HG03039 (cell line): ENCODE results near the gene PIP5K1A.
"Not testable (repeated sequence)": the region's sequence is repeated elsewhere in the genome, so short reads cannot be mapped to it uniquely, and the experiment has no call there.

Experiments used
- ATAC-seq: cut with Tn5 transposase; IDR thresholded peaks from one replicate; pipeline ENCODE4 v1.9.1; 2021; ENCODE audit warnings: mild to moderate bottlenecking, moderate library complexity; ENCODE audit not compliant: unreplicated experiment

PIP5K1A gene

DNA sequence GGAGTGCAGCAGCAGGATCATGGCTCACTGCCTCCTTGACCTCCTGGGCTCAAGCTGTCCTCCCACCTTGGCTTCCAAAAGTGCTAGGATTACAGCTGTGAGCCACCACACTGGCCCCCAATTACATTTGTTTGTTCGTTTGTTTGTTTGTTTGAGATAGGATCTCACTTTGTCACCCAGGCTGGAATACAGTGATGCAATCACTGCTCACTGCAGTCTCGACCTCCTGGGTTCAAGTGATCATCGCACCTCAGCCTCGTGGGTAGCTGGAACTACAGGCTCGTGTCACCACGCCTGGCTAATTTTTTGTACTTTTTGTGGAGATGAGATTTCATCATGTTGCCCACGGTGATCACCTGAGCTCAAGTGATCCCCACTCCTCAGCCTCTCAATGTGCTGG lies 6.3 kb upstream of the PIP5K1A start:
- ATAC-seq: no peak

DNA sequence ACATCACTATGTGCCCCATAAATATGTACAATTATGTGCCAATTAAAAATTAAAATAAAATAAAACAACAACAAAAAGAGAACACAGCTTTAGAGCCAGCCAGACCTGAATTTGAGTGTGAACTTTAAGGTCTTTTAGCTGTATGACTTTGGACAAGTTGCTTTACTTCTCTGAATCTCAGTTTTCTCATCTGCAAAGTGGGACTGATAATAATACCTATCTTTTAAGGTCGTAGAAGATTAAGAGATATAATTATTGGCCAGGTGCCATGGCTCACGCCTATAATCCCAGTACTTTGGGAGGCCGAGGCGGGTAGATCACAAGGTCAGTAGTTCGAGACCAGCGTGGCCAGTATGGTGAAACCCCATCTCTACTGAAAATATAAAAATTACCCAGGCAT lies 5.0 kb upstream of the PIP5K1A start:
- no peak for ATAC-seq

DNA sequence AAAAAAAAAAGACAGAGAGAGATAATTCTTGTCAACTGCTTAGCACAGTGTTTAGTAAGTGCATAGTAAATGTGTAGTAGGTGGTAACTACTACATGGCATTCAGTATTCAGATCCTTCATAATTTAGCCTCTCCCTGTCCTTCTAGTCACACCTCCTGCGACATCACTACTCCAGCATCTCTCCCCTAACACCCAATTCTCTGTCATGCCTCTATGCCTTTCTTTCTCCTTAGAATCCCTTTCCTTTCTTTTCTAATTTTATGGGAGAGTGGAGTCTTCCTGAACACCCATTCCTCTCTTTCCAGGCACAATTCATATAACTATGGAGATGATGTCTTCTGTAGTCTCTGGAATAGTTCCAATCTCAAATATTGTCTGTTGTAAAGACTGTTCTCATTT lies 4.5 kb upstream of the PIP5K1A start:
- ATAC-seq: no peak

DNA sequence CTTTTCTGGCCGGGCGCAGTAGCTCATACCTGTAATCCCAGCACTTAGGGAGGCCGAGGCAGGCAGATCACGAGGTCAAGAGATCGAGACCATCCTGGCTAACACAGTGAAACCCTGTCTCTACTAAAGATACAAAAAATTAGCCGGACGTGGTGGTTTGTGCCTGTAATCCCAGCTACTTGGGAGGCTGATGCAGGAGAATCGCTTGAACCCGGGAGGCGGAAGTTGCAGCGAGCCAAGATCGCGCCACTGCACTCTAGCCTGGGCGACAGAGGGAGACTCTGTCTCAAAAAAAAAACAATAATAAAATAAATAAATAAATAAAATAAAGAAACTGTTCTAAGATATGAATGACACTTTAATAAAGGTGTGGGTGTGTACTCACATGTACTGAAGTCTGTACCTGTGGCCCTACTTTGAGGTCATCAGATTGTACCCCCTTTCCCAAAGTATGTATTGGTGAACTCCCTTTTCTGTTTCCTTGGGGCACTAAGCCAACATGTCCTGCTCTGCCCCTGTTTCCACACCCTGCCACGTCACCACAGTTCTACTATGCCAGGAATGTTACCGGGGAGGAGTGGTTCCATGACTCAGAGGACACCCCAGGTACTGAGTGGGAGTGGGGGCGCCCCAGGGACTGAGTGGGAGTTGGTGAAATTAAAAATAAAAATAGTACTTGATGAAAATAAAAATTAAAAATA lies 3.3 kb upstream of the PIP5K1A start:
- ATAC-seq: not testable (repeated sequence)

DNA sequence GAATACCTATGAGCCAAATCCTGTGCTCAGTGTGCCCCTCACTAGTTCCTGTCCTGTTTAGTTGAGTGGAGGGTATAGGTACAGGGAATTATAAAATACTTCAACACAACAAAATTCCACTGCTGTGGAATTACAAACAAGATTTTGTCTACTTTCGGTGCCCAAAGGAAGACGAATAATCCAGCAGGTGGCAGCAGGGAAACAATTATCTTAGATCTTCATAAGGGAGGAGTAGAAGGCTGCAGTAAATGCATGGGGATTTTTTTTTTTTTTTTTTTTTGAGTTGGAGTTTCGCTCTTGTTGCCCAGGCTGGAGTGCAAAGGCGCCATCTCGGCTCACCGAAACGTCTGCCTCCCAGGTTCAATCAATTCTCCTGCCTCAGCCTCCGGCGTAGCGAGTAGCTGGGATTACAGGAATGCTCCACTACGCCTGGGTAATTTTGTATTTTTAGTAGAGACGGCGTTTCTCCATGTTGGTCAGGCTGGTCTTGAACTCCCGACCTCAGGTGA lies 2.0 kb upstream of the PIP5K1A start:
- no peak for ATAC-seq

DNA sequence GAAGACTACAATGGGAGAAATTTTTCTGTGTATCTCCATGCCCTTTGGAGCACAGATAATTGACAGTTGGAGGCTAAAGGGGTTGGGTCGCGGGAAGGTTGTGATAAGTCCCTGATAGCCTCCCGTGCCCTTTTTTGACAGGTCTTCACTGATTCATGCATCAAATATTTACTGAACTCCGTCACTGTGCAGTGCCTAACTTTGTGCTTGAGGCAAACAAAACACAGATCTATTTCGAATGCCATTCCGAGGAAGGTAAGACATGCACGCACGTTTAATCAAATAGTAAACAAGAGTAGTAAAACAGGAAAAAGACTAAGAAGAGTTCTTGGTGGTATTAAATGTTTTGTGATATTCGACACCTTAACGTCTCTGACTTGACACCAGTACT lies 494 bp upstream of the PIP5K1A start:
- no peak for ATAC-seq

DNA sequence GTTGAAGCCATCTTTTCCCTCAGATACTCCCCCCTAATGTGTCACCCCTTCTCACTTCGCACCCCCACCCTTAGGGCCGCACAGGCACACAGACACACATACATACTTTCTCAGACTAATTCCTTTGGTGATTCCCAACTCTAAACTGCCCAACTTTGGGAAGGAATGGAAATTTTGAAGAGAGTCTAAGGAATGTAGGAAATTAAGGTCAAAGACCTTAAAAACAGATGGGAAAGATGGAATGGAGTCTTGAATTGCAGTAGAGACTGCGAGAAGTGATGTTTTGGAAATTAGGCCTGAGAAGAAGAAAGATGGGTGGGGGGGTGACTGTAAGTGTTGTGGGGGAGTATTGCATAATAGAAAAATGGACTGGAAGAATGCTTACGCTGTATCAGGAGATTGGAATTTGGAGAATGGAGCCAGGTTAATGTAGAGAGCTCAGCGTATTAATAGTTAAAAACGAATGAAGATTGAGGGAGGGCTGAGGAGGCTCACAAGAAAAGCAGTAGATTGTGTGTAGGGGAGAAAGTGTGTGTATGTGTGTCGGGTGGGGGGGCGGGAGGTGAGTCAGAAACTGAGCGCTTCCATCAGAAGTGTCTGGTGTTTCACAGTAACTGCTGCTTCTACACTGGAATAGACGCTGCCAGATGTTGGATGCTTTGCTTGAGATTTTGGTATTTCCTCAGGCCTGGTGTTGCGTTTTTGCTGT lies 1.7 kb downstream of the PIP5K1A start:
- no peak for ATAC-seq

DNA sequence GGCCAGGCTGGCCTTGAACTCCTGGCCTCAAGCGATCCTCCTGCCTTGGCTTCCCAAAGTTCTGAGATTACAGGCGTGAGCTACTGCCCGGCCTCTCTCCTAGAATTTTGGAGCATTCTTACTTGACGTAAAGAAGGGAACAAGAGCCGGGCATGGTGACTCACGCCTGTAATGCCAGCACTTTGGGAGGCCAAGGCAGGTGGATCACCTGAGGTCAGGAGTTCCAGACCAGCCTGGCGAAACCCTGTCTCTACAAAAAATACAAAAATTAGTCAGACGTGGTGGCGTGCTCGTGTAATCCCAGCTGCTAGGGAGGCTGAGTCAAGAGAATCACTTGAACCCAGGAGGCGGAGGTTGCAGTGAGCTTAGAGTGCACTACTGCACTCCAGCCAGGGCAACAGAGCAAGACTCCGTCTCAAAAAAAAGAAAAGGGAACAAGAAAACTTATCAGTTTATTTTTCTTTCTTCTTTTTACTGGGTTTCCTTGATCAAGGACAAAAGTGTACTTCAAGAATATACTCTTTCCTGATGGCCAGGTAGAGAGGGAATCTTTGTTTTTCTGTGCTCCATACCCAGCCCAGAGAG lies 7.1 kb downstream of the PIP5K1A start:
- ATAC-seq: not testable (repeated sequence)

DNA sequence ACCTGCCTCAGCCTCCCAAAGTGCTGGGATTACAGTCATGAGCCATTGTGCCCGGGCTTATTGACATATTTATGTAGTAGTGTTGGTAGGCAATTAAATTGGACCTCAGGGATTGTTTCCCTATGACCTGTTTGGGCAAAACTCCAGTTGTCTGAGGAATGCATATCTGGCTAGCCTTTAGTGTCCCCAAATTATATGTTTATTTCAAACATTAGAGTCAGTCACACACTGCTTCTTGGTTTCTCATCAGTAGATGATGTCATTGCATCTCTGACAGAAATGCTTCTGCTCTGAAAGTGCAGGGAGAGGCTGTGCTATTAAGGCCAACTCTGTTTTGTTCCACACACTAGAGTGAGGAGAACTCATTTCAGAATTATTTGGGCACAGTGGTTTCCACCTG lies 12.5 kb downstream of the PIP5K1A start:
- ATAC-seq: no peak

DNA sequence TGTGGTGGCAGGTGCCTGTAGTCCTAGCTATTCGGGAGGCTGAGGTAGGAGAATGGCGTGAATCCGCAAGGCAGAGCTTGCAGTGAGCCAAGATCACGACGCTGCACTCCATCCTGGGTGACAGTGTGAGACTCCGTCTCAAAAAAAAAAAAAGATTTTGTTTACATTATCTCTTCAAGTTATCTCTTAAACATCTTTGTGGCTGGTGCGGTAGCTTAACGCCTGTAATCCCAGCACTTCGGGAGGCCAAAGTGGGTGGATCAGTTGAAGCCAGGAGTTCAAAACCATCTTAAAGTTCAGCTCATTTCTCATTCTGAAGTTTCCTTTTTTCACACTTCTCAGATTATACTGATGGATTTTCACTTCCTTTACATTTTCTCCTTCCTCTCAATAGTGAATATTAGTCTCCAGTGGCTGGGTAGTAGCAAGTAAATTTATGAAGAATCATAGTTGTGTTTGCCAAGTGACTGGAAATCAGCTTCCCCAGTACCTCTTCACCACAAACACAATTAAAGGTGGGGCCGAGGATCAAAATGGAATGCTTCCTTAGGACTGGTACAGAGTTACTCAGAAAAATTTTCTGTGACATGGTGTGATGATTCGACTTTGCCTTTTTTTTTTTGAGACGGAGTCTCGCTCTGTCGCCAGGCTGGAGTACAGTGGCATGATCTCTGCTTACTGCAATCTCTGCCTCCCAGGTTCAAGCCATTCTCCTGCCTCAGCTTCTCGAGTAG lies 13.8 kb downstream of the PIP5K1A start:
- no peak for ATAC-seq

DNA sequence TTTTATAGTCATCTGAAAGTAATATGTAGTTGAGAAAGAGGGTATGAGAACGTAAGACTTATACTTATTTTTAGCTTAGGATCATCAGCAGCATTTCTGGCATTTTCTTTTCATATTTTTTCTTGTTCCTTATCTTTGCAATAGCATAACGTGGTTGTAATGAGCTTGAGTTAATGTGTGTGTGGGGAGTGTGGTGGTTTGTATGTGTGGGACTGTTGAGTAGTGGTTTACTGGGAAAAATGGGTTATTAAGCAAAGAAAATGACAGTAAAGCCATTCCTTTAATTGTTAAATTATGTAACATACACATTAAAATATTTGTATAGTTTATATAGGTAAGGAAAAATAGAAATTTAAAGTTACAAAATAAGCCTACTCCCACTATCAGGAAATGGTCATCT lies 15.2 kb downstream of the PIP5K1A start:
- ATAC-seq: no peak

DNA sequence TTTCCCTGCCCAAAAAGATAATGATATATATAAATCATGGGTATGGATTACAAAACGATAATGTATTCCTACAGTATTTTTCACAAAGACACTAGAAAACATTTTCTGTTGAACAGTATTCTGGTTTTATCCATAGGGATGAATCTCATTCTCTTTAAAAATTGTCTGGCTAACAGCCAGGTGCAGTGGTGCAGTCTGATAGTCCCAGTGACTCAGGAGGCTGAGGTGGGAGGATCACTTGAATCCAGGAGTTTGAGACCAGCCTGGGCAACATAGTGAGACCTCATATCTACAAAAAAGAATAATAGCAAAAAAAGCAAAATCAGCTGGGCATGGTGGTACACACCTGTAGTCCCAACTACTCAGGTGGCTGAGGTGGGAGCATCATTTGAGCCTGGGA lies 23.3 kb downstream of the PIP5K1A start:
- ATAC-seq: no peak

DNA sequence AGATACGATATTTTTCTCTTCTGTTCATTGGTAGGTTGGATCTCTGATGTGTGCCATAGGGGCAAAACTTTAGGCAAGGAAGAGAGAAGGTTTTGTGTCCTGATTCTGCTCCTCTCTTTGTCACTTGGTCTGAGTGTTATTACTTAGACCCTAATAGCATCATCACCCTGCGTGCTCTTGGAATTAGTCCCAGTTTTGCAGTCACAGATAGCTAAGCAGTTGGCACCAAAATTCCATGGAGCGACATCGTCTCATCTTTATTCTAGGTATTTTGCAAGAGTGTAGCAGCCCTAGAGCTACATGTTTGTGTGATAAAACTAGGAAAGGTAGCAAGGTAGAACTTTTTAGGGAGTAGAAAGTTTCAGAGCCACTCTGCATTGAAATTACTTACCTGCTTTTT lies 23.8 kb downstream of the PIP5K1A start:
- no peak for ATAC-seq

DNA sequence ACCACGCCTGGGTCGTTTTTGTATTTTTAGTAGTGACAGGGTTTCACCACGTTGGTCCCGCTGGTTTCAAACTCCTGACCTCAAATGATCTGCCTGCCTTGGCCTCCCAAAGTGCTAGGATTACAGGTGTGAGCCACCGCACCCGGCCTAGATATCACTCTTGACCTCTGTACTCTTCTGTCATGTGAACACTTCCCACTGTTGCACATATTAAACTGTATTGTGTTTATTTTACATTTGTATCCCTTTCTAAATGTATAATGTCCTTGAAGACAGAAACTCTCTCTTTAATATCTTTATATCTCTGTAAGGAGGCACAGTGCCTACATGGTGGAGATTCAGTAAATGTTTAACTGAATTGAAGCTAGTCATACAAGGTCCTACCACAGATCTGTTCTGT lies 36.9 kb downstream of the PIP5K1A start:
- ATAC-seq: no peak

DNA sequence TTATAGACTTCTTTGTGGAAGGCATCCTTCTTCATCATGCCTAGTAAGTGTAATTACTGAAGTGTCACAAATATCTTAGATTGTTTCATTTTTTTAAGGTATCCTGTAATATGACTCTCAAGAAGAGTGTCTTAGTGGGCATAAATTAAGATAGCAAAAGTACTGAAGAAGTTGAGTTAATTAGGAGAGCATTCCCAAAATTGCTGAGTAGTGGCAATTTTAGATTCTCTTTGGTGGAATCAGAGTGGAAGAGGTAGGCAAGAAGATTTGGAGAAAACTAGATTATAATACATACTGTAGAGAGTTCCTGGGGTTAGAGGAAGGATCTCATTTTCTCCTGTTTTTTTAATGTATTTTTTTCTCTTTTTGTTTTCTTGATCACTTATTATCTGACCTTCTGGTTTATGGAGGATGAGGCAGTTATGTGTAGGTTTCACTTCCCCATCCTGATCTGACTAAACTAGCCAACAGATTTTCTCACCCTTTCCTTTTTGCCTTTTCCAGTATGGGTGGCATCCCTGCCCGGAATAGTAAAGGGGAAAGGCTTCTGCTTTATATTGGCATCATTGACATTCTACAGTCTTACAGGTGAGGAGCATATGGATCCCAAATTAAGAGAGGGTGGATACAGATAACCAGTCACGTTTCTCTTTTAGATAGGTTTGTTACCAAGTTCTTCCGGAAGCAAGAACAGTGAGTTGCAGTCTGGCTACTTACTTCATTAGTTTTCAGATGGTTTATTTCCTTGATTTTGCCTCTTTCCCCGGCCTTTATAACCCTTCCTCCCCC lies 39.5 kb downstream of the PIP5K1A start:
- no peak for ATAC-seq

DNA sequence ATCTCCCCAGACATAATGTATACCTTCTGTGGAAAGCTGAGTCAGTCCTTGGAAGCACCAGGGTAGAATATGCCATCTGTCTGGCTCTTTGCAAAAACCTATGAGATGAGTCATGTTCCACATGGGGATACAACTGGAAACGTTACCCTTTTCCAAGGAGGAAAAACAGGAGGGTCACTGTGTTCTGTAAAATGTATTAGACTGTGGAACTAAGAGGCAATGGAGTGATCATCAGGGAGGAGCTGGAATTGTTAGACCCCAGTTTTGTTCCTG lies 40.1 kb downstream of the PIP5K1A start:
- ATAC-seq: no peak

DNA sequence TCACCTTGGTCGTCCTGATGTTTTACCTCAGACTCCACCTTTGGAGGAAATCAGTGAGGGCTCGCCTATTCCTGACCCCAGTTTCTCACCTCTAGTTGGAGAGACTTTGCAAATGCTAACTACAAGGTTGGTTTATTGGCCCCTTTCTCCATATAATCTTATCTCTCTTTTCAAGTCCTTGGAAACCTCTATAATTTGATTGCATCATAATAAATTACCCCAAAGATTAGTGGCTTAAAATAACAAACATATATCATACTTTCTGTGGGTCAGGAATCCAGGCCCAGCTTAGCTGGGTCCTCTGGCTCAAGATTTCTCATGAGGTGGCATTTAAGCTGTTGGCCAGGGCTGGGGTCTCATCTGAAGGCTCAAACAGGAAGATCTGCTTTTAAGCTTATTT lies 44.1 kb downstream of the PIP5K1A start:
- no peak for ATAC-seq

DNA sequence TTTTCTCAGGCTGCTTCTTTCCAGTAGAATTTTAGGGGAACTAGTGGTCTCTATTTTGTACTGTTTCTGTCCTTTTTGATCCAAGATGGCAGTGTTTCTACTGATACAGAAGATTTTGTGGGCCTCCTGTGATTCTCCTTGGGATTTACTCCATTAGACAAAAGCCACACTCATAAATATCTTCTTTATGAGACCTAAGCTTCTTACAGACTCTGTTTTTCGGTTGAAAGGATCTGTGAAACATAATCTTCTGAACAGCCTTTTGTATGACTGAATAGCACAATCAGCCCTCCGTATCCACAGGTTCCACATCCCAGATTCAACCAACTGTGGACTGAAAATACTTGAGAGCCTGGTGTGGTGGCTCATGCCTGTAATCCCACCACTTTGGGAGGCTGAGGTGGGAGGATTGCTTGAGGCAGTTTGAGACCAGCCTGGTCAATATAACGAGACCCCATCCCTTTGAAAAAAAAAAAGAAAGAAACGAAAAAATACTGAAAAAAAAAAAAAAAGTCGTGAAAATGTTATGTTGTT lies 45.4 kb downstream of the PIP5K1A start:
- no peak for ATAC-seq

DNA sequence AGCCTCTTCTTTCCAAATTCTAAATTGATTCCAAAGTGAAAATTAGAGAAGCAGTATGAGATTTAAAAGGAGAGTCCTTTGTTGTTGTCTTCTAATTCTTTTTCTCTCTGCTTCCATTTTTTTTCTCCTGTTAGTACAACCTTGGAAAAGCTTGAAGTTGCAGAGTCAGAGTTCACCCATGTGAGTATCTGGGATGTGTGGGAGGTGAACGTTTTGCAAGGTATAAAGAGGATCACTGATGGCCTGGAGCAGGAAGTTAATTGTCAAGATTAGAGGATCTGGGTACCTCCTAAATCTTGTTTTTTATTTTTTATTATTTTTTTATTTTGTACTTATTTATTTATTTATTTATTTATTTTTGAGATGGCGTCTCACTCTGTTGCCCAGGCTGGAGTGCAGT lies 48.4 kb downstream of the PIP5K1A start:
- ATAC-seq: no peak

DNA sequence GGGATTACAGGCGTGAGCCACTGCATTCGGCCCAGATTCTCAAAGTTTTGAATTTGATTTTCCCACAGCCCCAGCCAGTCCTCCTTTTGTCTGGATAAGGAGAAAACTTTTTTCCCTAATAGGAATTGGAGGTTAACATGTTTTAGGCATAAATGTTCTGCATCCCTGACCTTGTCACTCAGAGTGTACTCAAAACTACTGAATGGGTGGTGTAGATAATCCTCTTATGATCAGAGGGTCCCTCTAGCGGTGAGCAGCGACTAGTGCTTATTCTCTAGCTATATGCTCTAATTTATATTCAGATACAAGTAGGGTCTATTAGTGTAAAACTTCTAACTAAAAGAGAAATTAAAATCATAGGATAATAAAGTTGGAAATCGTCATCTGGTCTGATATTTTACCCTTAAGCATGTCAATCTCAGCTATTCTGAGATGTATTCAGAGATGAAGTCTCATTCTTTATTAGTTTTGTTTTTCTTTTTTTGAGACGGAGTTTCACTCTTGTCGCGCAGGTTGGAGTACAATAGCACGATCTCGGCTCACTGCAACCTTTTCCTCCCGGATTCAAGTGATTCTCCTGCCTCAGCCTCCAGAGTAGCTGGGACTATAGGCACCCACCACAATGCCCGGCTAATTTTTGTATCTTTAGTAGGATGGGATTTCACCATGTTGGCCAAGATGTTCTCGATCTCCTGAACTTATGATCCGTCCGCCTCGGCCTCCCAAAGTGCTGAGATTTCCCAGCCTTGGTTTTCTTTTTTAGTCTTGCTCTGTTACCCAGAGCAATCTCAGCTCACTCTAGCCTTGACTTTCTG lies 53.5 kb downstream of the PIP5K1A start:
- no peak for ATAC-seq
